Fibroblast of the aortic adventitia (primary cell): ENCODE measurements around the gene LINGO1. TPM values are rescaled to one million over a fixed set of nuclear protein-coding genes. Genes with fewer than 3 reads are reported as not detected.

Experiments used
- DNase-seq: peaks from one replicate; pipeline ENCODE4 v3.0.0-alpha.2; 2010; ENCODE audit warnings: low read depth
- H3K4me3 ChIP-seq: 2 replicates; pipeline ENCODE4 v1.5.1; 2011; ENCODE audit warnings: low read depth, mild to moderate bottlenecking, control low read depth, low read length, moderate library complexity
- total RNA-seq: library from RNA; depleted of rRNA; stranded (reverse); fragments of >200 nt; gene quantifications from 2 replicates; pipeline ENCODE4 v1.2.3, GENCODE V29; 2012; ENCODE audit warnings: low replicate concordance
- TF ChIP-seq, protein P1 (sequence below): IDR thresholded peaks from 2 replicates; pipeline ENCODE4 v1.5.1; 2011; ENCODE audit warnings: mild to moderate bottlenecking, low read length, control low read depth, inconsistent platforms; ENCODE audit not compliant: insufficient read depth

The LINGO1 gene
- total RNA-seq, 1 donor: not detected

DNA sequence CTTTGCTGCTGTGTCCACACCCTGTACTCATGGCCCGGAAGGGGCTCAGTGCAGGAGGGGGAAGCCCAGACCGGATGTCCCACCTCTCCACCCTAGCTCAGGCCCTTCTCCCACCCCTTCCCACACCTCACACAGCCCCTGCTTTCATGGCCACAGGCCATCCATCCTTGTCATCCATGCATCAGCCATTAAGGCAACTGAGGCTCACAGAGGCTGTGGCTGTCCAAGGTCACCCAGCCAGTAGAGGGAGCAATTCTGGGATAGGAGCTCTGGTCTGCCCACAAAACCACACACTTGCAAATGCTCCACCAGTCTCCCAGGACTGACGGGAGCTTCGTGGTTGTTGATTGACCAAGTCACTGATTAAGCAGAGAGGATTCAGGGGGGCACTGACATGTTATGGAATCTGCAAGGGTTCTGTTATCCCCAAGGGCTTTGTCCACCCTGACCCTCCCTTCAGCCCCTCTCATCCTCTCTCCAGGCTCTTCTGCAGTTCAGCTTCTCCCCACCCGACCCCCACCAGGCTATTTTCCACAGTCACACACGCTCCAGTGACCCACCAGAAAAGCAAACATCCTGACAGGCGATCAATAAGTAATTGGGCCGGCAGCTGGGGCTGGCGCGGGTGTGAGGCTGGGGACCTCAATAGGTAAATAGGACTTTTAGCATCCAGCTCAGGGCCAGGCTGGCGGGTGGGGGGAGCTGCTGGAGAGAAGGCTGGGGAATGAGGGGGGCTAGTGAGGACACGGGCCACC is 15.1 kb downstream of the LINGO1 start:
- TF ChIP-seq, protein P1, sequence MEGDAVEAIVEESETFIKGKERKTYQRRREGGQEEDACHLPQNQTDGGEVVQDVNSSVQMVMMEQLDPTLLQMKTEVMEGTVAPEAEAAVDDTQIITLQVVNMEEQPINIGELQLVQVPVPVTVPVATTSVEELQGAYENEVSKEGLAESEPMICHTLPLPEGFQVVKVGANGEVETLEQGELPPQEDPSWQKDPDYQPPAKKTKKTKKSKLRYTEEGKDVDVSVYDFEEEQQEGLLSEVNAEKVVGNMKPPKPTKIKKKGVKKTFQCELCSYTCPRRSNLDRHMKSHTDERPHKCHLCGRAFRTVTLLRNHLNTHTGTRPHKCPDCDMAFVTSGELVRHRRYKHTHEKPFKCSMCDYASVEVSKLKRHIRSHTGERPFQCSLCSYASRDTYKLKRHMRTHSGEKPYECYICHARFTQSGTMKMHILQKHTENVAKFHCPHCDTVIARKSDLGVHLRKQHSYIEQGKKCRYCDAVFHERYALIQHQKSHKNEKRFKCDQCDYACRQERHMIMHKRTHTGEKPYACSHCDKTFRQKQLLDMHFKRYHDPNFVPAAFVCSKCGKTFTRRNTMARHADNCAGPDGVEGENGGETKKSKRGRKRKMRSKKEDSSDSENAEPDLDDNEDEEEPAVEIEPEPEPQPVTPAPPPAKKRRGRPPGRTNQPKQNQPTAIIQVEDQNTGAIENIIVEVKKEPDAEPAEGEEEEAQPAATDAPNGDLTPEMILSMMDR: peak; percentile 26
- H3K4me3 ChIP-seq: no peak overlapping the region
- DNase-seq: no peak

DNA sequence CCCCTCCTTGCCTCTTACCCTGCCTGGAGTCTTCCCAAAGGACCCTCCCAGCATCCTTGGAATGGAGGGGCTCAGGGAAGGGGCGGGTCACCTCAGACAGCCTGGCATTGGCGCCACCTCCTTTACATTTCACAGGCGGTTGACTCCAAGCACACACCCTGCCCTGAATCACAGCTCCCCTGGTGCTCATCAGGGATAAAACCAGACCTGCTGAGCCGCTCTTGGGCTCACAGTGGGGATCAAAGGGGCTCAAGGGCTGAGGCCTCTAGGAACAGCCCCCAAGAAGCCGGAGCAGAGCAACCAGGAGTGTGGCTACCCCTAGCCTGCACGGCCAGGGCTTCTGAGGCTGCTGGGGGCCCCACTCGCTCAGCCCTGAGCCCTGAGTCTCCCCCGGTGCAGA is 16.6 kb downstream of the LINGO1 start:
- H3K4me3 ChIP-seq: no peak overlapping the region
- DNase-seq: no peak
- TF ChIP-seq, protein P1: no peak

DNA sequence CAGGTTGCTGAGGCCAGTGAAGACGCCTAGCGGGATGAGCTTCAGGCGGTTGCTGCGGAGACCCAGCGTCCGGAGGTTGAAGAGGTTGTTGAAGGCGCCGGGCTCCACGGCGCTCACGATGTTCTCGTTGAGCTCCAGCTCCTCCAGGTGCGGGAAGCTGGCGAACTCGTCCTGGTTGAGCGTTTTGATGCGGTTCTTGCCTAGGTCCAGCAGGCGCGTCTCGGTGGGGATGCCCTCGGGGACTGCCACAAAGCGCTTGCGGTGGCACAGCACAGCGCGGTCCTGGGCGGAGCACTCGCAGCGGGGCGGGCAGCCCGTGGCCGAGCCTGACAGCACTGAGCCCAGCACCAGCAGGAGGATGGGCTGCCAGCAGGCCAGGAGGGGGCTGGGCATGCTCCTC is 17.2 kb downstream of the LINGO1 start:
- TF ChIP-seq, protein P1: no peak
- DNase-seq: no peak
- H3K4me3 ChIP-seq: no peak overlapping the region

GRCh38 chr15:77614251-77614806 is 18.4 kb downstream of the LINGO1 start:
- DNase-seq: no peak
- H3K4me3 ChIP-seq: no peak overlapping the region
- TF ChIP-seq, protein P1: no peak

- TF ChIP-seq, protein P1: no peak
- DNase-seq: no peak
These were observed 18.9 kb downstream of the LINGO1 start for GRCh38 chr15:77613814-77614213.

GRCh38 chr15:77612958-77613601 is 19.6 kb downstream of the LINGO1 start:
- TF ChIP-seq, protein P1: no peak
- H3K4me3 ChIP-seq: no peak overlapping the region
- DNase-seq: no peak

More at GRCh38 chr15:77613814-77614213, 18.9 kb downstream of the LINGO1 start:
- H3K4me3 ChIP-seq: no peak overlapping the region
